HG03064 (cell line): ENCODE data around the gene SHROOM3.

Experiments
- ATAC-seq: cut with Tn5 transposase; IDR thresholded peaks from one replicate; pipeline ENCODE4 v1.9.1; 2021; ENCODE audit warnings: low read depth; ENCODE audit not compliant: unreplicated experiment

Gene SHROOM3

DNA sequence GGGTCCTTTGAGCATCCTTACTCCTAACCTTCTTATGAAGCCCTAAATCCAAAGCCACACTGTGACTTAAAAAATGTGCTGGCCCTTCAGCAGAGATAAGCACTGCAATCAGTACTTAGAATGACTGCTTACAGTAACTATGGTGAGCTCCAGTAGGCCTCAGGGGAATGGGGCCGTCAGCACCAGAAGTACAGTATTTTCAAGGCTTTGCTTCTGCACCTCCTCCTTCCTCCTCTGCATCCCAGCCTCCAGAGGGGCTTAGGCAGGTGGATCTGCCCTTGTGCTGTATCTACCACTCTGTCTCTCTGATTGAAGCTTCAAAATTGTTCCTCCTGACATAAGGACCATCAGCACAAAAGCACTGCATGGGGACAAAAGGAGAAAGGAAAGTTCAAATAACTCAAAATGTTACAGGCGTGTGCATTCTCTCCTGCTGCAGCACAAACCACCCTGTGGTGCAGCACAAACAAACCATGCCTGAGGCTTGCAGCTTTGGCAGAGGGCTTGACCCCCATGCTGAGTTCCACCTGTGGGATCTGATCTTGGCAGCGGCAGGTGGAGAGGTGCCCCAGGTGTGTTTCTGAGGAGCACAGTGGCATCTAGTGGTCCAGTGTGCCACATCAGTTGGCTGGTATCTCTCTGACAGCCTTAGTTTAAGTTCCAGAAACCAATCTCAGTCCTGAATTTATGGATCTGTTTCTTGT, 298.2 kb downstream of the SHROOM3 start:
- ATAC-seq, result no peak

DNA sequence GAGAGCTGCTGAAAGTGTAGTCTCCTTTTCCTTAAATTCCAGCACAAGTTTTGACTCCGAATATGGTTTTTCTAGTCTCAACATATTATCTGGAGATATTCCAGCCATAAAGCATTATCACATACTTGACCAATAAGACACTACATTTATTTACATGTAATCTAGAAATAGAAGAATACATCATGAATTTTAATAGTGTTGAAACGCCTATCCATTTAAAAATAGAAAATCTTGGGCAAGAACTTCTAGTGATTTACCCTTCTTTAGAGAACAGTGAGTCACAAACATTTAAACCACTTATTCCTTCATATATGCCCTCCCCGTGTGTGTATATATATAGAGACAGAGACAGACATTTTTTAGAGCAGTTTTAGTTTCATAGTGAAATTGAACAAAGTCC, 301.4 kb downstream of the SHROOM3 start:
- no peak for ATAC-seq

DNA sequence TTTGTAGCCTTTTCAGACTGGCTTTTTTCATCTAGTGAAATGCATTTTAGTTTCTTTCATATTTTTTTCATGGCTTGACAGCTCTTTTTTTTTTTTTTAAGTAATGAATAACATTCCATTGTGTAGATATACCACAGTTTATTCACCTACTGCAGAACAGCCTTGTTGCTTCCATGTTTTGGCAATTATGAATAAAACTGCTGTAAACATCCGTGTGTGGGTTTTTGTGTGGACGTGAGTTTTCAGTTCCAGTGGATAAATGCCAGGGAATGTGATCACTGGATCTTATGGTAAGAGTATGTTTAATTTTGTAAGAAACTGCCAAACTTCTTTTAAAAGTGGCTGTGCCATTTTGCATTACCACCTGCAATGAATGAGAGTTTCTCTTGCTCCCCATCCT, 302.2 kb downstream of the SHROOM3 start:
- ATAC-seq, result no peak

DNA sequence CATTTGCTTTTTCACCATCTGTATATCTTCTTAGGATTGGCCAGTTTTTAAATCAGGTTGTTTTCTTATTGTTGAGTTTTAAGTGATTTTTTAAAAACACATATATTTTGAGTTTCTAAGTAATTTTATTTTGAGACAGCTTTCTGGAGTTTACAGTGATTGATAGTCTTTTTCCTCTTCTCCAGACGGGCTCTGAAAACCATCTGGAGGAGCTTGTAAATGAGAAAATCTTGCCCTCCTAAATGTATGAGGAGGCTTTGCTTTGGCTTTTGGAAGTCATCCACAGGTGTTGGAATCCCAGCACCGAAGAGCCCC, 302.7 kb downstream of the SHROOM3 start:
- ATAC-seq, result no peak

DNA sequence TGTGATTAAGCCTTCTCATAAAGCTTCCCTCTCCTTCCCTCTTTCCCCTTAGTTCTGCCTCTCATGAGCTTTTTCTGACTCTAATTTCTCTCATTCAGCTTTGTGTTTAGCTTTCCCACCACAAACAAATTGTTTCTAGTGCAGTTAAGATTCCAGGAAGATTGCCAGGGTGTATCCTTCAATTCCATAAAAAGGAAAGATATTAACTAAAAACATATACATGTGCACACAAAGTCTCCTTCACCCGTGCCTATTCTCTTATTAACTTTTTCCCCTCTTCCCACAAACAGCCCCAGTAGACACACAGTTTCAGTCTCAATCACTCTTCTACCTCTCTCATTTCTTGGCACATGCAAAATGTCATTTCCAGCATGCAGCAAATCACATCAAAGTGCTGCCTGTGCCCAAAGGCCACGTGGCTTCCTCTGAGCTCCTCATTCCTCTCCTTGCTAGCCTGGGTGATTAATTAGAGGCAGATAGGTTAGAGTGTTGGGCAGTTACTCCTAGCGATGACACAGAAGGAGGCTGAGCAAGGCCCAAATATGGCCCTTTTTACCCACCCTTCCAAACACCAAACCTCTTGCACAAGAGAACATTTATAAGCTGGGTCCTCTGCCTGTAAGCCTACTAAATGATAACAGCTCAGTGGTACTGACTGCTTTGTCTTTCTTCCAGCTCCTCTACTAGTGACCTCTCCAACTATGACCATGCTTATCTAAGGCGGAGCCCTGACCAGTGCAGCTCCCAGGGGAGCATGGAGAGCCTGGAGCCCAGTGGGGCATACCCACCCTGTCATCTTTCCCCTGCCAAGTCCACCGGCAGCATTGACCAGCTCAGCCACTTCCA, 303.3 kb downstream of the SHROOM3 start:
- no peak for ATAC-seq

DNA sequence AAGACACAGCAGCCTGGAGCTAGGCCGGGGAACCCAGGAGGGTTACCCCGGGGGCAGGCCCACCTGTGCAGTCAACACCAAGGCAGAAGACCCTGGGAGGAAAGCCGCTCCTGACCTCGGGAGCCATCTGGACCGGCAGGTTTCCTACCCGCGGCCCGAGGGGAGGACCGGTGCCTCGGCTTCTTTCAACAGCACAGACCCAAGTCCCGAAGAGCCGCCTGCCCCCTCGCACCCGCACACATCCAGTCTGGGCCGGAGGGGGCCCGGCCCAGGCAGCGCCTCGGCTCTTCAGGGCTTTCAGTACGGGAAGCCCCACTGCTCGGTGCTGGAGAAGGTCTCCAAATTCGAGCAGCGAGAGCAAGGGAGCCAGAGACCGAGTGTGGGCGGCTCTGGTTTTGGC, 305.2 kb downstream of the SHROOM3 start:
- ATAC-seq, result no peak

DNA sequence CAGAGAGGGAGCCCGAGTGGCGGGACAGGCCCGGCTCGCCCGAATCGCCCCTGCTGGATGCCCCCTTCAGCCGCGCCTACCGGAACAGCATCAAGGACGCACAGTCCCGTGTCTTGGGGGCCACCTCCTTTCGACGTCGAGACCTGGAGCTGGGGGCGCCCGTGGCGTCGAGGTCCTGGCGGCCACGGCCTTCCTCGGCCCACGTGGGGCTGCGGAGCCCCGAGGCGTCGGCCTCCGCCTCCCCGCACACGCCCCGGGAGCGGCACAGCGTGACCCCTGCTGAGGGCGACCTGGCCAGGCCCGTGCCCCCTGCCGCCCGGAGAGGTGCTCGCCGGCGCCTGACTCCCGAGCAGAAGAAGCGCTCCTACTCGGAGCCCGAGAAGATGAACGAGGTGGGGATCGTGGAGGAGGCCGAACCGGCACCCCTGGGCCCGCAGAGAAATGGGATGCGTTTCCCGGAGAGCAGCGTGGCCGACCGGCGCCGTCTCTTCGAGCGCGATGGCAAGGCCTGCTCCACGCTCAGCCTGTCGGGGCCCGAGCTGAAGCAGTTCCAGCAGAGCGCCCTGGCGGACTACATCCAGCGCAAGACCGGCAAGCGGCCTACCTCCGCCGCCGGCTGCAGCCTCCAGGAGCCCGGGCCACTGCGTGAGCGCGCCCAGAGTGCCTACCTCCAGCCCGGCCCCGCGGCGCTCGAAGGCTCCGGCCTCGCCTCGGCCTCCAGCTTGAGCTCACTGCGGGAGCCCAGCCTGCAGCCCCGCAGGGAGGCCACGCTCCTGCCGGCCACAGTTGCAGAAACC, 306.0 kb downstream of the SHROOM3 start:
- no peak for ATAC-seq

DNA sequence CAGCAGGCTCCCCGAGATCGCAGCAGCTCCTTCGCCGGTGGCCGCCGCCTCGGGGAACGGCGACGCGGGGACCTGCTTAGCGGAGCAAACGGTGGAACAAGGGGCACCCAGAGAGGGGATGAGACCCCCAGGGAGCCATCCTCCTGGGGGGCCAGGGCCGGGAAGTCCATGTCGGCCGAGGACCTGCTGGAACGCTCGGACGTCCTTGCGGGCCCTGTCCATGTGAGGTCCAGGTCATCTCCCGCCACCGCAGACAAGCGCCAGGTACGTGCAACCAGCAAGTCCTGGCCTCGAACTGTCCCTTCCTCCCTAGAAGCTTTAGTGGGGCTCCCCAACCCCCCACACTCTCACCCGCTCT, 306.6 kb downstream of the SHROOM3 start:
- ATAC-seq, result no peak

DNA sequence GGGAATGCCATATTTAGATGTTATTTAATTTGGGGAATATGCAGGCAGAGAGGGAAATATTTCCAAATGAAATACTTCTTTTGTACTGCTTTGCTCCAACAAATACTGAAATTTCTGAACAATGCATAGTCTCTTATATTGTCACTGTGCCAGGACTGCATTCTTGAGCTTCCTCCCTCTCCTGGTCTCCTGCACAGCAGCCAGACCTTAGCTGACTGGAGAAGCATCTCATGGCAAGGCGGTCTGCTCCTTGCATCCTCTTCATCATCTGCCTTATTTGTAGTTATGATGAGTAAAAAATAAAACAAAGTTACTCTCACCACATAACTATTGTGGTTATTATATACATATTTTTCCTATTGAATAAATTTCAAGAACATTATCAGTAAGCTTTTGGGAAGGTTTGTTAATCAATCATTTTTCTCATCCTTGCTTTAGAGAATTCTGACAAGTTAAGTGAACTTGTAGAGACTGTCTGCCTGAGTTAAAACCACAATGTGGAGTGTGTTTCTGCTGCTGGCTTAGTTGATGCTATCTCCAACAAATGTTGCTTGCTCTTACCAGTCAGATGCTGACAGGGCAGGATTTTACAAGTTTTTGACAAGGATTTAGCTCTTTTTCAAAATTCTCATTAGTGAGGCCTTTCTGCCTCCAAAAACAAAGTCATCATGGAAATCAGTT, 309.4 kb downstream of the SHROOM3 start:
- ATAC-seq, result no peak

DNA sequence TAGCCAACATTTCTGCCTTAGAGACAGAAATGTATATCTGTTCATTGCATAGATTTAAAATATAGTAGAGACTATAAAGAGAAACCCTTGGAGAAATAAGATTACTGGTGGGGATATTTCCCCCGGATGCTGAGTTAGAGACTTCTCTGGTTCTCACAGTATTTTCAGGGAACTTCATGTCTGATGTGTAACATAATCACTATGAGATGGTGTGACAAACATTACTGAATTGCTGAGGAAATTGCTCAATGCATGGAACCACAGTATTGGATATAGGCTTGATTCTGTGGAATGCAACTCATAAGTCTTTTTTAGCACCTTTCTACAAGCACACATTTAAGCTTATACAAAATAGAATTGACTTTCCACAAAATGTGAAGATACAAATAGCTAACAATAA, 310.2 kb downstream of the SHROOM3 start:
- no peak for ATAC-seq

DNA sequence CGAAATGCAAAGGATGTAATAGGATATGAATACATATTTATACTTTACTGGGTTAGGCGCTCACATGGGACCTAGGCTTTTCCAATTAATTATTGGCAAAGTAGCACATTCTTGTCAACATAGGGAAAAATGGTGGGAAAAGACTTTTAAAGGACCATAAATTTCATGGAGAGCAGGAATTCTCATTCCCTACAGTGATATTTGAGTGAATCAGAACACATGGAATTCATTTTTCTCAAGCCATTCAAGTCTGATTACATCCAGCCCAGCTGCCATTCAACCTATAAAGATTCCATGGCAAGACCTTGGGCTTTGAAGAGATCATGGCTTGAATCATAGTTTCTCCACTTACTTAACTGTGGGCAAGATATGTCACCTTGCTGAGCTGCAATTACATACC, 312.5 kb downstream of the SHROOM3 start:
- ATAC-seq, result no peak

DNA sequence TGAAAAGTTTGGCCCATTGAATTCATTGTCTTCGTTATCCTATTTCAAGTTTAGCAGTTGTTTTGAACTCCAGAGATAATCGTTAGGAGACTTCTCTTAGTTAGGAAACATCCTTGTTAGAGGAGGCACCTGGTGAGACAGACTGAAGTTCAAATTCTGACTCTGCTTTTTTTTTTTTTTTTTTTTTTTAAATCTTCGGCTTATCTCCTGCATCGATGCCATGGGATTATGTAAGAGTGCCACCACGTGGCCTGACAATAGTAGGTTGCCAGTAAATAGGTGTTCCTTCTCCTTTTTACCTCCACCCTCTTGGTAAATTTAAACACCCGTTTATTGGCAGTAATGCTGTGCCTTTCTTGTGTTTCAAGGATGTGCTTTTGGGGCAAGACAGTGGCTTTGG, 313.6 kb downstream of the SHROOM3 start:
- no peak for ATAC-seq

DNA sequence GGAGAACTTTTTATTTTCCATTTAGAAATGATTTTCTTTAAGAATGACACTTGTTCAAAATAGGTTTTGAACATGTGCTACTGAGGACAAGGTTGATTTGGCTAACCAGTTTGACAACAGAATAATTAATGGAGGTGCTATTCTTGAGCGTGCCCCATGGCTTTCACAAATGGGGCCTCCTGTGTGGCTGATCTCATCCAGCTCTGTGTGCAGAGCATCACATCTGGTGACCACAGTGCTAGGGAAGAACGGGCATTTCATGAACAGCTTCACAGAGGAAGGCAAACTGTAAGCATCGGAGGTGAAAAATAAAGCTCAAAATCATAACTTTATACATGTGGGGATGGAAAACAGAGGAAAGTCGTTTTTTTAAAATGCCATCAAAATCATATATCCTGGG, 314.3 kb downstream of the SHROOM3 start:
- ATAC-seq, result no peak

DNA sequence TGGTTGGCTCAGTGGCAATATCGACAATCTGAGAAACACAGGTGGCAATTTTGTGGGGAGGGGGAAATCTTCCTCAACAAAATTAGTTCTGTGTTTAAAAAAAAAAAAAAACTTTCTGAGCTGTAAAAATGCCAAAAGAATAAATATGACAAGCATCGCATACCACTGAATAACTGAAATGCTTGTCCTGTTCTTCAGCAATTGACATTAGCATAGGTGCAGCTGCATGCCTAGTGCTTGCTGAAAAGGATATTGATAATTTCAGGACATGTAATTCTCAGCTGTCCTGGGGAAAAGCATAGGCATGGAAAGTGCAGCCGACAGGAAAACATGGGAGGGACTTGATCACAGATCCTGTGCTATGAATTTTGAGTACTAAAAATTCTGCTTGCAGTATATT, 315.7 kb downstream of the SHROOM3 start:
- ATAC-seq, result no peak

DNA sequence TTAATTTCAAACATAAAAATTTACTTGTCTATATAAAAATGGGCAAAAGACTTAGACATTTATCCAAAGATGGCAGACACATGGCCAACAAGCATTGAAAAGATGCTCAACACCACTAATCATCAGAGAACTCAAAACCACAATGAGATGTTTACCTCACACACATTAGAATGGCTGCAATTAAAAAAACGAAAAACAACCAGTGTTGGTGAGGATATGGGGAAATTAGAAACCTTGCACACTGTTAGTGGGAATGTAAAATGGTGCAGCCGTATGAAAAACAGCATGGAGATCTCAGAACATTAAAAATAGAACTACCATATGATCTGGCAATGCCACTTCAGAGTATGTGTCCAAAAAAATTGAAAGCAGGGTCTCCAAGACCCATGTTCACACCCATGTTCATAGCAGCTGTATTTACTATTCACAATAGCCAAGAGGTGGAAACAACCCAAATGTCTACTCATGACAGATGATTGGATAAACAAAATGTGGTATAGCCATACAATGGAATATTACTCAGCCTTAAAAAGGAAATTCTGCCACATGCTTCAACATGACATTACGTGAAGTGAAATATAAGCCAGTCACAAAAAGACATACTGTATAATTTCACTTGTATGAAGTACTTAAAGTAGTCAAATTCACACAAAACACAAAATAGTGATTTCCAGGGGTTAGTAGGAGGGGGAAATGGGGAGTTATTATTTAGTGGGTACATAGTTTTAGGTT, 316.7 kb downstream of the SHROOM3 start:
- ATAC-seq, result no peak

DNA sequence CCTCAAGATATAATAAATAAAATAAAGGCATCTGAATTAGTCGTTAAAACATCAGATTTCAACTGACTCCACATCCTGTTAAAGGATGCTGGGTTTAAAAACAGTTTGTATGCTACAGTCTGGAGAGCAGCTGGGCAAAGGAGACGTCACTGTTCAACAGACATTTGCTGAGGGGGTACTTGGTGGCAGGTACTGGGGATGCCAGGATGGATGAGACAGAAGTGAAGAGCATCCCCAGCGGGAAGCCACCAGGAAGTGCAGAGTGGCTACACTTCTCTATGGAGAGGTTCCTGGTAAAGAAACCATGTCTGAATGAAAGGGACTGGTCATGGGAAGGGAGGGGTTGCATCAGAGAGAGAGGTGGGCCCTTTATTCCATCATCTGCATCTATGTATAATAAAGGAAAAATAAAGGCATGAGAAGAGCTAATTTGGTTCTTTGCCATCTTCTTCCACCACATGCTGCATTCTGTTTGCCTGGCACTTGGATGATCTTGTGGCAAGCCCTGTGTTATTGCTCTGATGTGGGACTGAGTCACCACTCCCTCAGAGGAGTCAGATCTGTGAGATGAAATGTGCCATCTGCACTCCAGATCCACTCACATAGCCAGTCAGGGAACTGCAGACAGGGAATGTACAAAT, 318.0 kb downstream of the SHROOM3 start:
- no peak for ATAC-seq

DNA sequence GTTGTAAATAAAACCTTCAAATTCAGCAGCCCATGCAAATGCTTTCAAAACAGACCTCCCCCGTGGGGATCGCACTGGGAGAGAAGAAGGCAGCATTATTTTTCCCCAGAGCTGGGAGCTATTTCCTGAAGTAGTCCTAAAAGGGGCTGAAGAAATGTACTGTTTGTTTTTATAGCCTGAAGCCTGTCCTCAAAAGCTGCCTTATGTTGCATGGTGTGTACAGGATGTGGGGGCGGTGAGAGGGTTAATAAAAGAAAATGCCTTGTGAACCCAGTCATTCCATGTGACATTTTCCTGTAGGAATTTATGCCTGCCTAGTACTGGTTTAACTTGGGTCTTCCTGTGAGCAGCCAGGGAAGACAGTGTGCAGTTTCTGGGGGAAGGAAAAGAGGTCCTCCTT, 318.8 kb downstream of the SHROOM3 start:
- ATAC-seq, result no peak

DNA sequence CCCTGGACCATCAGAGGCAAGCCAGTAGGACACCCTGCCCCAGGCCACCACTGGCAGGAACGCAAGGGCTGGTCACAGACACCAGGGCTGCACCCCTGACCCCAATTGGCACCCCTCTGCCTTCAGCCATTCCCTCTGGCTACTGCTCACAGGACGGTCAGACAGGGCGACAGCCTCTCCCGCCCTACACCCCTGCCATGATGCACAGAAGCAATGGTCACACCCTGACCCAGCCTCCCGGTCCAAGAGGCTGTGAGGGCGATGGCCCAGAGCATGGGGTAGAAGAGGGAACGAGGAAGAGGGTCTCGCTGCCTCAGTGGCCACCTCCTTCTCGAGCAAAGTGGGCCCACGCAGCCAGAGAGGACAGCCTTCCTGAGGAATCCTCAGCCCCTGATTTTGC, 319.4 kb downstream of the SHROOM3 start:
- no peak for ATAC-seq

DNA sequence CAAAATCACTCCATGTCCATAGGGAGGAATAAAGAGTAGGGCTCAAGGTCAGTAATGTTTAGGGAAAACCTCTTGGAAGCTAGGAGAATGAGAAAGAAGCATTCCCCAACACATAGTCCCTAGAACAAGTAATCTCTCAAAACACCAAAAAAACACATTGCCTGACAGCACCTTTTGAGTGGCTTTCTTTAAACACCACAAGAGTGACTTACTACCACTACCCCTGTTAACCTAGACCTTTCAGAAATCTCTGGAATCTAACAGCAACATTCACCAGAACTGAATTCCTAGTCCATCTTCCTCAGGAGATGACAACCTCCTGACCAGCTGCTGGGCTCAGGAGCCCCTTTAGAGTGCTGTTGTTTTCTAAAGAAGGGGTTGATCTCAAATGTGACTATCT, 320.7 kb downstream of the SHROOM3 start:
- no peak for ATAC-seq

DNA sequence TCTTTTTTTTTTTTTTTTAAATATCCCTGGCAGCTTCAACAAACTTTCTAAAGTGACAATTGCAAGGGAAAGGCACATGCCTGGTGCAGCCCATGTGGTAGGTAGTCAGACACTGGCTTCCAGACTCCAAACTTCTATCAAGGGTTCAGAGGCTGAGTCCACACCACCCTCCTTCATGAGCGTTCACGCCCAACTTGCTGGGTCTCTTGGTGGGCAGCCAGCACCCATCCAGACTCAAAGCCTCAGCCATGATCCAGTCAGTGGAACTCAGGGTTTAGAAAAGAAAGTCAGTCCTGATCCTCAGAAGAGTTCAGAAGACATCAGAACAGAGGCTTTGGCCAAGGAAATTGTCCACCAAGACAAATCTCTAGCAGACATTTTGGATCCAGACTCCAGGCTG, 321.4 kb downstream of the SHROOM3 start:
- no peak for ATAC-seq
